Placental epithelial cell (primary cell): ENCODE measurements around the gene ANKRA2. TPM values are rescaled to one million over a fixed set of nuclear protein-coding genes. Genes with fewer than 3 reads are reported as not detected.

Experiments
- total RNA-seq: library from RNA; depleted of rRNA; stranded (reverse); fragments of >200 nt; gene quantifications from 2 replicates; pipeline ENCODE4 v1.2.3, GENCODE V29; 2012

Gene ANKRA2
- 18.7 and 23.6 TPM in 2 replicates for total RNA-seq

DNA sequence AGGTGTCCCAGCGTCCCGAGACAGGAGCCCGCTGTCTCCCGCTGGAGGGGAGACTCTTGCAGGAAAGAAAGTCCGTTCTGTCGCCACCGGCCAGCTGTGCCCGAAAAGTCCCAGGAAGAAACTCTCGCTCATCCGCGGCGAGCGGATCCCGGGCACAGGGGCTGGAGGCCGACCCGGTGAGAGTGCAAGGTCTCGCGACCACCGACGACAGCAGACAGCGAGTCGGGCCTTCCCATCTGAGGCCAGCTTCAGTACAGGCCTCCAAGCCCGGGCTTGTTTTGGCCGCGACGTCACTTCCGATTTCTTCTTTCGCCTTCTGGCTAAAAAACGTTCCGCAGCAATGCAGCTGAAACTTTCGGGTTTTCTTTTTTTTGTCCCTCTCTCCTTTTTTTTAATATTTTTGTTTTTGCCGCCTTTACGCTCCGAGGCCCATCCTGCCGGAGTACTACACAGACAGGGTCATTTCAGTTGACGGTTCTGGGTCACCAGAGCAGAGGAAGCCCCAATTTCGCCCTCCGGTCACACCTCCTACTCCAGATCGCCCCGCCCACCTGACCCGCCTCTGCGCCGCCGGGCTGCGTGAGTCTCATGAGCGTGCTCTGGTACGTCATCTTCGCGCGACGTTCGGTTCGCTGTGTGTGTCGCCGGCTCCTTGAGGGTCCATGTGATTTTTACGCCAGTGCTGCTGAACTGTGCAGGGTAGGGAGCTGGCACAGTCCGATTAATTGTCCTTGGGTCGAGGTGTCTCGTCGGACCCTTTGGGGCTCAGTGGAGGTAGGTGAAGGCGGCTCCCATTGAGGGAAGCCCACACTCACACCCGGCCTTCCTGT lies at the start of gene ANKRA2, which contains the start of gene UTP15:
TSS of gene ANKRA2 (minus strand) at position 501 of the 830 bp plus-strand sequence. CDS start 2,758 bp downstream, outside the sequence.
TSS of gene UTP15 (plus strand) at position 605 of the 830 bp plus-strand sequence. CDS start 1,602 bp downstream, outside the sequence.

Other genes starting within 250 kb of the ANKRA2 start
- gene FOXD1, start 116.9 kb downstream of the ANKRA2 start, total RNA-seq = 0.79 and 6.2 TPM in 2 replicates
- 261 and 292 TPM in 2 replicates for gene BTF3, start 67.2 kb downstream of the ANKRA2 start, total RNA-seq
- gene UTP15, start 104 bp upstream of the ANKRA2 start, total RNA-seq = 11.4 and 16.1 TPM in 2 replicates
- gene ARHGEF28, start 60.6 kb upstream of the ANKRA2 start, total RNA-seq = 0.33 and 1.2 TPM in 2 replicates